B cell (primary cell): ENCODE results near the gene SDK1.

ENCODE experiments used
- EZH2 ChIP-seq: IDR thresholded peaks from 2 replicates; pipeline ENCODE4 v1.6.1; 2012; ENCODE audit warnings: borderline replicate concordance, low read depth, mild to moderate bottlenecking, moderate library complexity, low read length; ENCODE audit not compliant: insufficient read depth, poor library complexity, severe bottlenecking
- TF ChIP-seq, protein P1 (sequence below): fragments of 200-600 bp; IDR thresholded peaks from one replicate; pipeline ENCODE4 v1.8.0; 2022; ENCODE audit warnings: antibody characterized with exemption, mild to moderate bottlenecking

DNA sequence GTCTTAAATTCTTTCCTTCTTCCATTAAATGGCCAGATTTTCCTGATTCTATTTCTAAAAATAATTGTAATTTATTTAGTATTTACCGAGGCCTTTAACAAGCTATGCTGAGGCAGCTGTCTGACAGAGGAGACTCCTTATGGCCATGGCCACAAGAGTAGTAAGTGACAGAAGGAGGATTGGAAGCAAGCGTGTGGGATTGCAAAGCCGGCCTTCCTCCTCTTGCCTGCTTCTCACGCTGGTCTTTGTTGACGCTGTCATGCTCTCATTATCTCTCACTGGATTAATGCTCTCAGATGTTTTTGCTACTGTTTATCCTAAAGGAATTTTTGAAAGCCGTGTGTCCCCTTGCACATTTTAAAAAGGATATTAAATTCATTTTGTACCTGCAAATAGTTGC, 546.3 kb downstream of the SDK1 start:
- TF ChIP-seq, protein P1, sequence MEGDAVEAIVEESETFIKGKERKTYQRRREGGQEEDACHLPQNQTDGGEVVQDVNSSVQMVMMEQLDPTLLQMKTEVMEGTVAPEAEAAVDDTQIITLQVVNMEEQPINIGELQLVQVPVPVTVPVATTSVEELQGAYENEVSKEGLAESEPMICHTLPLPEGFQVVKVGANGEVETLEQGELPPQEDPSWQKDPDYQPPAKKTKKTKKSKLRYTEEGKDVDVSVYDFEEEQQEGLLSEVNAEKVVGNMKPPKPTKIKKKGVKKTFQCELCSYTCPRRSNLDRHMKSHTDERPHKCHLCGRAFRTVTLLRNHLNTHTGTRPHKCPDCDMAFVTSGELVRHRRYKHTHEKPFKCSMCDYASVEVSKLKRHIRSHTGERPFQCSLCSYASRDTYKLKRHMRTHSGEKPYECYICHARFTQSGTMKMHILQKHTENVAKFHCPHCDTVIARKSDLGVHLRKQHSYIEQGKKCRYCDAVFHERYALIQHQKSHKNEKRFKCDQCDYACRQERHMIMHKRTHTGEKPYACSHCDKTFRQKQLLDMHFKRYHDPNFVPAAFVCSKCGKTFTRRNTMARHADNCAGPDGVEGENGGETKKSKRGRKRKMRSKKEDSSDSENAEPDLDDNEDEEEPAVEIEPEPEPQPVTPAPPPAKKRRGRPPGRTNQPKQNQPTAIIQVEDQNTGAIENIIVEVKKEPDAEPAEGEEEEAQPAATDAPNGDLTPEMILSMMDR: no peak
- no peak for TF ChIP-seq EZH2
